ENCODE data around the gene NMB. TPM values are rescaled to one million over a fixed set of nuclear protein-coding genes. Genes with fewer than 3 reads are reported as not detected.

NMB gene
- total and polyA plus RNA-seq, 2 experiments from 2014 or later, result 18.1 to 22.0 TPM

- Histone ChIP-seq H3K36me3 (ENCODE audit: insufficient read depth) (peaks cover 48% of the 10 kb centered on the region), H4K20me1 (replicated peaks; ENCODE audit: insufficient read depth) (peaks cover 17% of the 10 kb centered on the region), H3K27ac (ENCODE audit: low read depth) (peak overlapping the region; percentile 39; the same call in 1 of the 2 replicates), H3K9me2 (ENCODE audit: insufficient read depth) (peaks cover 4% of the 10 kb centered on the region; the same call in 1 of the 2 replicates), H3K4me3 (no peak overlapping the region), H3K4me2 (no peak overlapping the region), H3F3A (replicated peaks; ENCODE audit: low read depth) (peaks cover 13% of the 10 kb centered on the region; the same call in 1 of the 2 replicates), H3K27me3 (ENCODE audit: insufficient read depth) (no peaks in the 10 kb centered on the region), H2AFZ (no peak overlapping the region), H3K79me2 (replicated peaks; ENCODE audit: insufficient read depth) (peaks cover 42% of the 10 kb centered on the region), H3K4me1 (ENCODE audit: insufficient read depth) (no peaks in the 10 kb centered on the region)
- Mint-ChIP-seq H3K27ac (no peak overlapping the region), H3K36me3 (ENCODE audit: low read depth) (peaks cover 71% of the 10 kb centered on the region), H3K4me3 (no peak overlapping the region; the same call in 2 of the 3 replicates), H3K4me1 (peaks cover 8% of the 10 kb centered on the region), H3K27me3 (ENCODE audit: insufficient read depth, low read depth, poor library complexity) (peaks cover 22% of the 10 kb centered on the region), H3K9me3 (peaks cover 51% of the 10 kb centered on the region)
- TF ChIP-seq CREB1 (CRISPR knock-in tag; IDR thresholded peaks at IDR 0.05; ENCODE audit: low read depth) (no peak), JUNB (IDR thresholded peaks at IDR 0.05; ENCODE audit: unreplicated experiment) (no peak), ZNF114 (CRISPR knock-in tag; IDR thresholded peaks at IDR 0.05) (no peak), CTCF (conservative IDR thresholded peaks at IDR 0.05; ENCODE audit: low read depth in 2 of 2) (no peak), POLR2AphosphoS5 (IDR thresholded peaks at IDR 0.05; ENCODE audit: low read depth) (no peak), REST (IDR thresholded peaks at IDR 0.05; ENCODE audit: unreplicated experiment) (no peak), EZH2phosphoT487 (IDR thresholded peaks at IDR 0.05; ENCODE audit: unreplicated experiment) (no peak), ETS1 (IDR thresholded peaks at IDR 0.05) (no peak), STAT1 (IDR thresholded peaks at IDR 0.05; ENCODE audit: unreplicated experiment) (no peak), NANOG (IDR thresholded peaks at IDR 0.05; ENCODE audit: borderline replicate concordance) (no peak), ZNF462 (CRISPR knock-in tag; IDR thresholded peaks at IDR 0.05) (no peak), ZNF331 (CRISPR knock-in tag; IDR thresholded peaks at IDR 0.05; ENCODE audit: low read depth) (no peak), EZH2 (IDR thresholded peaks at IDR 0.05; ENCODE audit: low read depth, unreplicated experiment) (no peak)
- DNase-seq (ENCODE audit: low spot score) (no peak), ATAC-seq (no peak)
Measured at GRCh38 chr15:84624359-84624758, 33.6 kb downstream of the NMB start.
